Measurements from ENCODE around the gene AQP2.

Gene AQP2

DNA sequence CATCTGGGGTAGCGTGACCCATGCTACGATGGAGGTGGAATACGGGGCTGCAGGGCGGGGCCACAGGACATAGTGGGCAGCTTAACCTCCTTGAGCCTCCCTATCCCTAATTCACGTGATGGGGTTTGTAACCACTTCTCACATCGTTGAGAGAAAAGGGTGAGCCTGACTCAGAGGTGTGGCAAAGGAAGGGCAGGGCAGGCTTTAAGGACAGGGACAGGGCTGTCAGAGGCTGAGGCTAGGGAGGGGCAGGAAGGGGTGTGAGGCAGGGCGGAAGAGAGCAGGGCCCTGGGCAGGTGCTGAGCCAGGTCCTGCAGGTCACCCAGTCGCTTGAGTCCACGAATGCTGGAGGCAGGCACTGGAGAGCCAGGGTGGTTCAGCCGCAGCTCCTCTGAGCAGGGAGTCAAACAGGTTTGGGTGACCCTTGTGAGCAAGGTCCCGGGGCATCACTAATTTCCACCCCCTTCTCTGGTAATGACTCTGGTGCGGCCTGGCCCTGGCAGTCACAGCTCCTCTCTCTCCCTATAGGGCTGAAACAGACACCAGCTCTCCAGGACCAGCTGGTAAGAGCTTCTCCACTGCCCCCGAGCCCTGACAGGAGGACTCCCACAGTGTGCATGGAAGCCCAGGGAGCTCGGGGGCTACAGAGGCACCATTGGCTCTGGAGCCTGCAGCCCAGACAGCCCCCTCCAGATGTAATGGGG is 7.5 kb upstream of the AQP2 start:
- DNase-seq = no peak

GRCh38 chr12:49943625-49943960 is 6.9 kb upstream of the AQP2 start:
- DNase-seq = no peak

GRCh38 chr12:49944046-49944445 is 6.5 kb upstream of the AQP2 start:
- DNase-seq = no peak

DNA sequence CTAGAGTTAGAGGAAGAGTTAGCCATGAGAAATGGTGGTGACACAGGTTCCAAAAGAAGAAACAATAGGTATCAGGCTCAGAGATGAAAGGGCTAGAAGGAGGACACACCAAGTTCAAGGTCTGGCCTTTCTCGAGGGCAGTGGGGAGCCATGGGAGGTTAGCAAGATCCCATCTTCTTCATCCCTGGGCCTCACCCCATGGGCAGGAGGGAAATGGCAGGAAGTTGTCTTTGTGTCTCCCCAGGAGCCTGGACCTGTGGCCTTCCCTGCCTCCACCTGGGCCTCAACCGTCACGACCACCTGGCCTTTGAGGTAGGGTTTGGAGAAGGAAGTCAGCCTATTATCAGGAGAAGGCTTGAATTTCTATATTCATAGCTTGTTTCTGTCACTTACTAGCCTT is 5.8 kb upstream of the AQP2 start:
- no peak for DNase-seq

GRCh38 chr12:49945394-49946080 is 5.0 kb upstream of the AQP2 start:
- peak; percentile 97 for DNase-seq

DNA sequence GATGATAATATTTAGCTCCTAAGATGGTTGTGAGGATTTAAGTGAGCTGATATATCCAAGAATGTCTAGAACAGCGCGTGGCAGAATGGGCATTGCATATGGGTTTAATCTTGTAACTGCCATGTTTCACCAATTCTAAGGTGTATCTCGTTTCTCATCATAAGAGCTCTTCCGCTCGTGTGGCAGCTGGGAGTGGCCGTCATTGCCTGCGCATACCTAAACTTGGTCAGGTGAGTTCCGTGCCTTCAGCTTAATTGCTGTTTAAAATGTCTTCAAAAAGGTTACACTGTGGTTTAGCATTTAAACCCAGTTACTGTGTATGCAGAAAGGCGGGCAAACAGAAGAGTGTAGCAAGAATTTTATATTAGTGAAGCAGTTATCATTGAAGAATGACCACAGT is 4.5 kb upstream of the AQP2 start:
- no peak for DNase-seq

DNA sequence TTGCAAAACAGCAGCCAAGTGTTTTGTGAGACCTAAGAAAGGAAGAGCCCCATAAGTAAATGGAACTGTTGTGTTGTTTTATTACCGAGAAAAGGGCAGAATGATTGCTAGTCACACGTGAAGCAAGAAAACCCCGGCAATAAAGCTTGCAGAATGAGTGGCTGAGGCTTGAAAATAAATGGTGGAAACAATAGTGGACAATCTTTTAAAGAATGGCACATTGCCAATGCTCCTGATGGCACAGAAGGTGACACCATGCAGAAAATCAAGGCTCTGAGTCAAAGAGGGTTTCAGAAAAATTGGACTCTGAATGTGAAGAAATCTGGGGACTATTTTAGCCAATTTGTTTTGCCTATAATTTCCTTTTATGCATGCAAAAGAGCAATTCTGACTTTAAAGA is 4.0 kb upstream of the AQP2 start:
- DNase-seq = no peak

GRCh38 chr12:49947593-49948226 is 2.8 kb upstream of the AQP2 start:
- no peak for DNase-seq

- no peak for DNase-seq
Measured at GRCh38 chr12:49948866-49949845, 1.4 kb upstream of the AQP2 start.

DNA sequence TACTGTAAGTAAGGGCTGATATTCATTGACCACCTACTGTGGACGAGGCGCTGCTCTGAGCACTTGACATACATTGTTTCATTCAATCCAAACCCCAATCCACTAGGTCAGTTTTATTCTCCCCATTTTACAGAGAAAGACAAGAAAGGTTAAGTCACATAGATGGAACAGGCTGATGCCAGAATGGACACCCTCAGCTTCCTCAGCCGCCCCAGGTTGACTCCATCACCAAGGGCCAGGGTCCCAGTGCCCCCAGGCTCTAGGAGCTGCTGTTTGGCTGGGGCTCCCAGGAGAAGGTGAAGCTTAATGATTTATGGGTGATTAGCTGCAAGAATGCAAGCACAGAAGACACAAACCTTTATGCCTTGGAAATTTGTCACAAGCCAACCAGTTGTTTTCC is 671 bp upstream of the AQP2 start:
- no peak for DNase-seq

GRCh38 chr12:49951411-49952240 is 1.1 kb downstream of the AQP2 start:
- DNase-seq = no peak

GRCh38 chr12:49952391-49953055 is 2.0 kb downstream of the AQP2 start:
- no peak for DNase-seq

GRCh38 chr12:49953151-49953550 is 2.6 kb downstream of the AQP2 start:
- DNase-seq = no peak

DNA sequence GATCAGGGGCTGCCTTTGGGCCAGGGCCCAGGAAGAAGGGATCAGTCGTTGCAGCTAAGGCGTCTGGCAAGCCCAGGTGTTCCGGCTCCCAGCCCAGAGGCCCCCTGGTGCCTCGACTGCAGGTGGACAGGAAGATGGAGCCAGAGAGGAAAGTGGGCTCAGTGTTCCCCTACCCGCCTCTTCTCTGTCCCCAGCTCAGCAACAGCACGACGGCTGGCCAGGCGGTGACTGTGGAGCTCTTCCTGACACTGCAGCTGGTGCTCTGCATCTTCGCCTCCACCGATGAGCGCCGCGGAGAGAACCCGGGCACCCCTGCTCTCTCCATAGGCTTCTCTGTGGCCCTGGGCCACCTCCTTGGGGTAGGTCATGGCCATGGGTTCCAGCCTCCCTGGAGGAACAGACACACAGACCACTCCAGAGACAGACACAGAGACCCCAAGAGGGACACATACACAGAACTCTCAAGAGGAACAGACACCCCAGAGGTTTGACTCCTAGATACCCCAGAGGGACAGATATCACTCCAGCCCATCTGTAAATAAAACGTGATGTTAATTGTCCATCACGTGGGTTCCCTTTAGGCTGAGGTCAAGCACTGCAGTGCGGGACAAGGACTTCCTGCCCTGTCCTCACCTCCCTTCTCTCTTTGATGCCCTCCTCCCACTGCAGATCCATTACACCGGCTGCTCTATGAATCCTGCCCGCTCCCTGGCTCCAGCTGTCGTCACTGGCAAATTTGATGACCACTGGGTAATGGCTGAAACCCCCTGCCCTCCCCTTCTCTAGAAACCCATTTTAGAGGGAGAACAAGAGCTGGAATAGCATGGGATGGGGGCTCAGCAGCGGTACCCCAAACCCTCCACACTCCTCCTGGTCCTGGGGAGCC is 3.7 kb downstream of the AQP2 start:
- DNase-seq = no peak

DNA sequence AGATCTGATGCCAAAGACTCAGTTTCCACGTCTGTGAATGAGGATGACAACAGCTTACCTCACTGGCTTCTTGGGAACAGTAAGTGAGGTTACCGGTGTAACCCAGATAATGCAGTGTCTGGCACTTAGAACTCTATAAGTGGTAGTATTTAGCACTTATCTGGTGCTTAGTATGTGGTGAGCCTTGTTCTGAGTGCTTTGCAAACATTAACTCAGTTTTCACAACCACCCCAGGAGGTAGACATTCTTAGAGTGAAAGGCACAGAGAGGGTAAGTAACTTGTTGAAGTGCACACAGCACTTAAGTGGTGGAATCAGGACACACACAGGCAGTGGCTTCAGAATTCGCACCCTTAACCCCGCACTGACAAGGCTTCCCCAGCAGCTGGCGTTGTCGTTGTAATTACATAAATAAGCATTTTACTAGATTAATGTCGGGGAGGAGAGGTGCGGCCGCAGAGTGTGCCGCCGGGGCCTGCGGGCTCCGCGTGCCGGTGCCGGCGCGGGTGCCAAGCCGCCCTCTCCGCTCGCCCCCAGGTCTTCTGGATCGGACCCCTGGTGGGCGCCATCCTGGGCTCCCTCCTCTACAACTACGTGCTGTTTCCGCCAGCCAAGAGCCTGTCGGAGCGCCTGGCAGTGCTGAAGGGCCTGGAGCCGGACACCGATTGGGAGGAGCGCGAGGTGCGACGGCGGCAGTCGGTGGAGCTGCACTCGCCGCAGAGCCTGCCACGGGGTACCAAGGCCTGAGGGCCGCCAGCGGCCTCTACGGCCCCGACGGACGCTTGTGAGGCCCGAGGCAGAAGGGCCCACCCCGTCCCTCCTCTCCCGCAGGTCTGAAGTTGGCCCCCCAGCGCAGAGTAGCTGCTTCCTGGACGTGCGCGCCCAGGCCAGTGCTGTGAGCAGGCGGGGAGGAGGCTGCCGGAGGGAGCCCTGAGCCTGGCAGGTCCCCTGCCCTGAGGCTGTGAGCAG is 4.6 kb downstream of the AQP2 start:
- DNase-seq = no peak

- no peak for DNase-seq
Measured at GRCh38 chr12:49955899-49956662, 5.5 kb downstream of the AQP2 start.

DNA sequence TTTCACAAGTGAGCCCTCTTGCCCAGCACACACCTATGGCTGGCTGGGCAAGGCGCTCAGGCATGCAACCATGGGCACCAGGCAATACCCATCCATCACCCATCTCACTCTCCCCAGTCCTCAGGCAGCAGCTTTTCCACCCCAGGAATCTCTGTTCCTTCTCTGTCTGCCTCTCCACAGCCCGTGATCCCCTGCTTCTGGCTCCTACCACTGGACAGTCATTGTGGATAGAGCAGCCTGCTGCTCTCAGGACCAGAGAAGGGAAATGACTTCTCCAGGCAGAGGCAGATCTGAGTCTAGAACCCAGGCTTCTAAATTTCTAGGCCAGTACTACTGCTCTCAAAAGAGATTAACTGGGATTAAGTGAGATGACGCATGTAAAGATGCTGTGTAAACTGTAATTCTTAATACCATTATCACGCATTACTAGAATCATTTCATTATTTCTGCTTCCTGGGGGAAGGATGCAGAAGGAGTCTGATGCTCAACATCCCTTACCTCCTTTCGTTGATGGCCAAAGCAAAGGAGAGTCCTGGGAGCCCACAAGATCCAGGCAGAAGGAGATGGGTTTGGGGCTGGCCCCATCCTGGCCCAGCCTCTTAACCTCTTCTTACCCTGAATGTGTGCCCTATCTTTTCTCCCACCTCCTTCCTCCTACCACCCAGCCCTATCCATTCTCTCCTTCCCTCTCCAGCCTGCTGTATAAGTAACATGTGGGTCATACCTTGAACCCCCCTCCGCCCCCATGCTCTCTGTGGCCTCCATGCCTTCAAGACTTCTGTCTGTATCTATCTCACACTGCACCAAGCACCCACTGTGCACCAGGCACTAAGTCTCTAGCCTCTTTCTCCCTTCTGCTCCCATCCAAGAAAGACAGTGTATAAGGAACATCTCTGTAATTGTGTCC is 6.4 kb downstream of the AQP2 start:
- DNase-seq = no peak

DNA sequence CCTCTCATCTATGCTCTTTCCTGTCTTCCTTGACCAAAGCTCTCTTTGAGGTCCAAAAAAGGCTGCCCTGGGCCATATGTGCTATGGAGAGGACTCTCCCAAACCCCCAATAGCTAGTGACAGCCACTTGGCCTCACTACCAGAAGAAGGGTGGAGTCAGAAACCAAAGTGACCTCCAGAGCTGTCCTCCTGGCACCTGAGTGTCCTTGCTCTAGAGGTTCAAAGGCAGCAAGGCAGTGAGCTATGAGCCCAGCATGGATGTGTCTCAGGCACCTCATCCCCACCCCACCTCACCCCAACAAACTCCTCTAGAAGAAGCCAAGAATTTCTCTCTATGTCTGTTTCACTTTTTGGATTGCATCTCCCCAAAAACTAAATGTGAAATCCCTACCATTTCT is 7.0 kb downstream of the AQP2 start:
- no peak for DNase-seq

Data from activated CD8-positive, alpha-beta memory T cell treated with anti-CD3 and anti-CD28 coated beads, Interleukin-2, amount 50 U/mL, for 48 hours (primary cell).